Sigmoid colon (tissue), 7 donors: Measurements from ENCODE around the gene DNAAF5. TPM values are rescaled to one million over a fixed set of nuclear protein-coding genes. Genes with fewer than 3 reads are reported as not detected.

Experiments
- DNase-seq: peaks from one replicate; pipeline ENCODE4 v3.0.0-alpha.2; 2019
- H3K27ac ChIP-seq, 4 donors: fragments of 200-600 bp; sonication (generic); one replicate each; pipeline ENCODE4 v1.5.1; 2016 to 2019; ENCODE audit warnings: mild to moderate bottlenecking in 1 of 4
- H3K27me3 ChIP-seq, 3 donors: fragments of 200-600 bp; sonication (generic); one replicate each; pipeline ENCODE4 v1.5.1; 2019; ENCODE audit warnings: mild to moderate bottlenecking in 1 of 3
- H3K36me3 ChIP-seq, 4 donors: fragments of 200-600 bp; sonication (generic); one replicate each; pipeline ENCODE4 v1.5.1; 2016 to 2019
- H3K4me1 ChIP-seq, 4 donors: fragments of 200-600 bp; sonication (generic); one replicate each; pipeline ENCODE4 v1.5.1; 2017 to 2019
- H3K4me3 ChIP-seq, 4 donors: fragments of 200-600 bp; sonication (generic); one replicate each; pipeline ENCODE4 v1.5.1; 2017 to 2019; ENCODE audit warnings: mild to moderate bottlenecking in 2 of 4, moderate library complexity in 1 of 4
- H3K9me3 ChIP-seq, 4 donors: fragments of 200-600 bp in 3 of 4; sonication (generic) in 3 of 4; one replicate each; pipeline versions ENCODE4 v1.5.1 to v1.6.1; 2013 to 2019
- CTCF ChIP-seq, 4 experiments: fragments of 450-650 bp in 3 of 4; fragments of 200-600 bp in 1 of 4; IDR thresholded peaks; one replicate each; pipeline ENCODE4 v1.5.1; 2016 to 2019; ENCODE audit warnings: antibody characterized with exemption in 4 of 4, mild to moderate bottlenecking in 3 of 4, moderate library complexity in 2 of 4
- EP300 ChIP-seq, 4 donors: sonication (generic); formaldehyde crosslinking; IDR thresholded peaks; one replicate each; pipeline ENCODE4 v1.6.1; 2017; ENCODE audit warnings: antibody characterized with exemption in 4 of 4
- POLR2A ChIP-seq, 2 donors: fragments of 450-650 bp; IDR thresholded peaks; one replicate each; pipeline ENCODE4 v1.6.1; 2016; ENCODE audit warnings: antibody characterized with exemption in 2 of 2, mild to moderate bottlenecking in 2 of 2, moderate library complexity in 2 of 2
- POLR2AphosphoS5 ChIP-seq, 4 donors: sonication (generic); formaldehyde crosslinking; IDR thresholded peaks; one replicate each; pipeline ENCODE4 v1.6.1; 2017; ENCODE audit warnings: antibody characterized with exemption in 4 of 4
- WGBS, 2 donors: extraction: QIAGEN DNeasy Blood & Tissue Kit; methylation state at CpG; one replicate each; pipeline ENCODE4 v1.1.7; 2013; 5-methylcytosine and 5-hydroxymethylcytosine counted together
- intact Hi-C: fragments of 100-400 bp; cut with DNase I; formaldehyde crosslinking; loops from one replicate; pipeline ENCODE4 v1.15.1; 2023
- polyA plus RNA-seq, 3 donors: library from polyadenylated mRNA; stranded (reverse); fragments of 200-250 nt; gene quantifications; one replicate each; pipeline ENCODE4 v1.2.3, GENCODE V29; 2013
- total RNA-seq, 4 donors: library from RNA; depleted of rRNA; stranded (reverse); fragments of >200 nt; gene quantifications; one replicate each; pipeline ENCODE4 v1.1.0, GENCODE V29; 2016
- donor health status: healthy with polysubstance abuse.
- donor health status: Bipolar disorder and iron deficiency.
- donor health status: healthy.

The DNAAF5 gene
- total and polyA plus RNA-seq, 7 donors: 7.8 to 25.4 (median 14.5) TPM

GRCh38 chr7:727806-728460 is 1.4 kb downstream of the DNAAF5 start:
- H3K27me3 ChIP-seq: no peaks in the 10 kb centered on the region
- peaks cover 0 to 29% (median 22%) of the 10 kb centered on the region in 4 donors for H3K4me1 ChIP-seq
- no peak for TF ChIP-seq EP300 (IDR thresholded peaks at IDR 0.05)
- no peak for TF ChIP-seq POLR2AphosphoS5 (IDR thresholded peaks at IDR 0.05)
- WGBS, 2 donors: 15 to 41% methylated on average over 21 of the region's 21 CpGs
- DNase-seq: no peak
- no peaks in the 10 kb centered on the region for H3K9me3 ChIP-seq
- H3K27ac ChIP-seq: peak overlapping the region in 3 of 4 donors; percentile 31 to 79 (median 45)
- peak overlapping the region in 3 of 4 donors; percentile 95 to 98 (median 96) for H3K4me3 ChIP-seq
- H3K36me3 ChIP-seq: peaks cover 0 to 23% (median 4%) of the 10 kb centered on the region in 4 donors
- intact Hi-C loops: loop anchor here (5.0 kb wide), 1 partner anchor 61 kb away; no protein-coding TSS in a partner anchor

- 90 to 92% methylated on average over 9 of the region's 9 CpGs for WGBS, 2 donors
- peaks cover 0 to 29% (median 22%) of the 10 kb centered on the region in 4 donors for H3K4me1 ChIP-seq
- peak; percentile 55 for DNase-seq
- H3K4me3 ChIP-seq: no peak overlapping the region
- TF ChIP-seq CTCF (IDR thresholded peaks at IDR 0.05) (no peak), POLR2A (IDR thresholded peaks at IDR 0.05) (no peak), POLR2AphosphoS5 (IDR thresholded peaks at IDR 0.05) (no peak), EP300 (IDR thresholded peaks at IDR 0.05) (no peak)
- H3K36me3 ChIP-seq: peaks cover 0 to 23% (median 4%) of the 10 kb centered on the region in 4 donors
- H3K27me3 ChIP-seq: no peaks in the 10 kb centered on the region
- intact Hi-C loops: loop anchor here (5.0 kb wide), 1 partner anchor 61 kb away; no protein-coding TSS in a partner anchor
- no peak overlapping the region for H3K27ac ChIP-seq
- H3K9me3 ChIP-seq: no peaks in the 10 kb centered on the region
These were observed 2.1 kb downstream of the DNAAF5 start for GRCh38 chr7:728602-729001.

GRCh38 chr7:729140-730000 is 2.9 kb downstream of the DNAAF5 start:
- no peak for TF ChIP-seq CTCF (IDR thresholded peaks at IDR 0.05)
- no peak for TF ChIP-seq EP300 (IDR thresholded peaks at IDR 0.05)
- no peak for TF ChIP-seq POLR2AphosphoS5 (IDR thresholded peaks at IDR 0.05)
- TF ChIP-seq POLR2A (IDR thresholded peaks at IDR 0.05): no peak
- peak; percentile 63 for DNase-seq
- Histone ChIP-seq H3K9me3 (no peaks in the 10 kb centered on the region), H3K36me3 (peaks cover 0 to 28% (median 4%) of the 10 kb centered on the region in 4 donors), H3K27ac (peak overlapping the region in 1 of 4 donors; percentile 14), H3K27me3 (no peaks in the 10 kb centered on the region), H3K4me3 (no peak overlapping the region), H3K4me1 (peaks cover 0 to 29% (median 22%) of the 10 kb centered on the region in 4 donors)
- intact Hi-C loops: loop anchor here (5.0 kb wide), 1 partner anchor 62 kb away; no protein-coding TSS in a partner anchor
- WGBS, 2 donors: 94% methylated on average over 29 of the region's 29 CpGs

- H3K4me3 ChIP-seq: no peak overlapping the region
- peak; percentile 54 for DNase-seq
- no peaks in the 10 kb centered on the region for H3K9me3 ChIP-seq
- intact Hi-C loops: no loop called here
- WGBS, 2 donors: 85 to 90% methylated on average over 23 of the region's 23 CpGs
- H3K4me1 ChIP-seq: peaks cover 0 to 26% (median 20%) of the 10 kb centered on the region in 4 donors
- H3K27ac ChIP-seq: peak overlapping the region in 1 of 4 donors; percentile 14
- peaks cover 0 to 33% (median 4%) of the 10 kb centered on the region in 4 donors for H3K36me3 ChIP-seq
- no peaks in the 10 kb centered on the region for H3K27me3 ChIP-seq
- TF ChIP-seq POLR2A (IDR thresholded peaks at IDR 0.05) (no peak), POLR2AphosphoS5 (IDR thresholded peaks at IDR 0.05) (no peak), CTCF (IDR thresholded peaks at IDR 0.05) (no peak), EP300 (IDR thresholded peaks at IDR 0.05) (no peak)
These were observed 4.3 kb downstream of the DNAAF5 start for GRCh38 chr7:730501-731439.
